GM18526 (cell line): Measurements from ENCODE around the gene MYOM1.

Experiments used
- POLR2A ChIP-seq: IDR thresholded peaks from 3 replicates; pipeline ENCODE4 v1.6.1; 2011; ENCODE audit not compliant: insufficient read length; ENCODE audit errors: extremely low read depth

The MYOM1 gene

GRCh38 chr18:3048820-3049349, 170.9 kb downstream of the MYOM1 start:
- TF ChIP-seq POLR2A, result no peak

GRCh38 chr18:3048121-3048520, 171.6 kb downstream of the MYOM1 start:
- TF ChIP-seq POLR2A, result no peak

GRCh38 chr18:3046216-3046808, 173.5 kb downstream of the MYOM1 start:
- no peak for TF ChIP-seq POLR2A

DNA sequence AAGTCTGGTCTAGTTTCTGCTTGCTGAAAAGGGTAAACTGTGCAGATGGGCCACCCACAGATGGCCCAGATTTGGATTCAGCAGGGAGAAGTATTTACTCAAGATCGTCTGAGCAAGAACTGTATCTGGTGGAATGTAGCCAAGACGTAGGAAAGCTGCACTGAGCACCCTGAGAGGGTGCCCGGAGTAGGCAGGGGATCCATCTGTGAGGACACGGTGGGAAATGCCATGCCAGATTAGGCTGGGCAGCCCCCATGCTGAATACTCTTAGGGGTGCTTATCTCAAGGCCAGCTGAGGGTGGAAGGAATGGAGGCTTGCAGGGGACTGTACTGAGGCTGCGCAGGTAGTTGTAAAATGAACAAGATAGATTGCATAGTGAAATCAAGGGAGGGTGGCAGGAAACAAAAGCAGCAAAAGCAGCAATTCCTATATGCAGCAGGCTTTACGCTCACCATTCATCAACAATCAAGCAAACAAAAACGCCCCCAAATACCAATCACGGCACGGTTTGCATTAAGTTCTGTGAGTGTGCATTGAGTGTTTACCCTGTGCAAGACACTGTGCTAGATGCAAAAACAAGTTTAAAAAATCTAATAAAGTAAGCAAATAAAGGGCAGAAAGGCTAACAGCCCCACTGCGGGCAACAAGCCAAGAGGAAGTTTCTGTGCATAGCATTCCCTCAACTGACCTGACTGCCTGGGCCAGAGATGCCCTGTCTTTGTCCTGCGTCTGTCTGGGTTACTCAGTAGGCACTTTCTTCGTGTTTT, 174.7 kb downstream of the MYOM1 start:
- no peak for TF ChIP-seq POLR2A

GRCh38 chr18:3042379-3042778, 177.4 kb downstream of the MYOM1 start:
- TF ChIP-seq POLR2A, result no peak

- no peak for TF ChIP-seq POLR2A
These were observed 177.9 kb downstream of the MYOM1 start for GRCh38 chr18:3041843-3042242.

- no peak for TF ChIP-seq POLR2A
These were observed 178.9 kb downstream of the MYOM1 start for GRCh38 chr18:3040881-3041280.

DNA sequence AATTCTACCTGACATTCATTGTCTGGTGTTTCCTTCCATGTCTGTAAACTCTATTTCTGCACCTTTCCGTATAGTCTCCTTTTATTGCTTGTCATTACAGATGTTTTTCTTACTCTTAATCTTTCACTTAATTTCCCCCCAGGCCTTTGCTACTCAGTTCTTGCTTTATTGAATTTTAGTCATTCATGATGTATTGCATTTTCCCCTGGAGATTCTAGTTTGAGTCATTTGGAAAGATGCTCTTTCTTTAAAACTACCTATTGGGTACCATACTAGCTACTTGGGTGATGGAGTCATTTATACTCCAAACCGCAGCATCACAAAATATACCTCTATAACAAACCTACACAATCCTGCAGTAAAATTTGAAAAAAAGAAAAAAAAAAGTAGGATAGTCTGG, 179.6 kb downstream of the MYOM1 start:
- no peak for TF ChIP-seq POLR2A

DNA sequence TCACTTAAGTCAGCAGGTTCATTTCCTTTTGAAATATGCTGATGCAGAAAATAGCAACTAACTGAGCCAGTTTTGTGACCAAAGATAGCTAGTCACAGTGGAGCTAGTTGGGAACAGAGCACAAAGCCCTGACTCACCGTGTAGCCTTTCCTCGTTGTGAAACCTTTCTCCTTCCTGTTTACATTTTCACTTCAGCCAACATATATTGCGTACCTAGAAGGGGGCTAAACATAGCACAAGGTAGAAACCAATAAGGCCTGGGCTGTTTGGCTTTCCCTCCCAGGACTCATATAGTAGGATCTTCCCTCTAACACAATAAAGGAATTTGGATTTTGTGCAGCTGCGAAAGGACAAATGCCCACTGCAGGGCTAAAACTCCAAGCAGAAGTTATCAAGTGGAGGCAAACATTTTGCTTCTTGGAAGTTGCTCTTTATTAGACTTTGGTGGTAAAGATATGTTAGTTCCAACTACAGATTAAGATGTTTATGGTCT, 182.3 kb downstream of the MYOM1 start:
- no peak for TF ChIP-seq POLR2A

- no peak for TF ChIP-seq POLR2A
These were observed 183.7 kb downstream of the MYOM1 start for GRCh38 chr18:3036108-3036507.

GRCh38 chr18:3035635-3036034, 184.1 kb downstream of the MYOM1 start:
- no peak for TF ChIP-seq POLR2A

DNA sequence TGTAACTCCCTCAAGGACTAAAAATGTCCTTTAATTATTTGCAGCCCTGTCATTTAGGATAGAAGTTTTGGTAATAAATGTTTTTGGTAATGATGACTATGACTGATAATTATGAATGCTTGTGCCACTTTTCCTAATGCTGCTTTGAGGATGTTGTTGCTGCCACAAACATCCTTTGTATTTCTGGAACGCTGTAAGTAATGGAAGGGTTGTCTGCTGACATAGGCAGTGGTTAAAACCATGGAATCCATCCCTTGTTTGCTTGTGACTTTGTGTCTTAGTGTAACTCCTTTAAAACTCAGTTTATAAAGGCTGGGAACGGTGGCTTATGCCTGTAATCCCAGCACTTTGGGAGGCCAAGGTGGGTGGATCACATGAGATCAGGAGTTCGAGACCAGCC, 187.0 kb downstream of the MYOM1 start:
- no peak for TF ChIP-seq POLR2A

DNA sequence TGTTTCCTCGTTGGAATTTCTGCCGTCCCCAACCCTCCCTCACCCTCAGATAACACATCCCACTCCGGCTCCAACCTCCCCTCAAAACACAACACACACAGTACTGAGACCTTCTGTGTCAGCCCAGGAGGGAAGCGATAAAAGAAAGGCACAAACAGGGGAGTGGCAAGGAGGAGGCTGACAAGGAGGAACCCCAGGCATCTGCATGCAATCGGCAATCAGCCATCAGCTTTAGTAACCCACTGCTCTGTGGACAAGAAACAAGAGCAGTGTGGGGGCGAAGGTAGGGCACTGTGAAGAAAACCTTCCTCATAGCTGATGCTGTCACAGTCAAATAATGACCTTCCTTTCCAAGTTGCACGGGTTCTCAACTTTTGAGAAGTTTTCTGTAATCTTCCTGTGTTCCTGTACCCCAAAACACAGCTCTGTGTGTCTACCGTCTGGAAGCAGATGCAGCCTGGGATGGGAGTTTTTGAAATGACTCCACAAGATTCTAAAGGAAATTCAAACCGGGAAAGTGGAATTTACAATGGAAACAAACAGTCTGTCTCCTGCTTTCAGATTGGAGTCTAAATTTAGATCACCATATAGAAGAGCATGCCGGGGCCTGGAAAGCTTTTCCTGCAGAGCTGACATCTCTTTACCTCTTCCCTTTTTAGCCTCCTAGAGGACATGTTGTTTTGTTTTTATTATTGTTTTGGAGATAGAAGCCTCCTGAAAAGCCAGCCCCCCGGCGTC, 190.4 kb downstream of the MYOM1 start:
- no peak for TF ChIP-seq POLR2A

DNA sequence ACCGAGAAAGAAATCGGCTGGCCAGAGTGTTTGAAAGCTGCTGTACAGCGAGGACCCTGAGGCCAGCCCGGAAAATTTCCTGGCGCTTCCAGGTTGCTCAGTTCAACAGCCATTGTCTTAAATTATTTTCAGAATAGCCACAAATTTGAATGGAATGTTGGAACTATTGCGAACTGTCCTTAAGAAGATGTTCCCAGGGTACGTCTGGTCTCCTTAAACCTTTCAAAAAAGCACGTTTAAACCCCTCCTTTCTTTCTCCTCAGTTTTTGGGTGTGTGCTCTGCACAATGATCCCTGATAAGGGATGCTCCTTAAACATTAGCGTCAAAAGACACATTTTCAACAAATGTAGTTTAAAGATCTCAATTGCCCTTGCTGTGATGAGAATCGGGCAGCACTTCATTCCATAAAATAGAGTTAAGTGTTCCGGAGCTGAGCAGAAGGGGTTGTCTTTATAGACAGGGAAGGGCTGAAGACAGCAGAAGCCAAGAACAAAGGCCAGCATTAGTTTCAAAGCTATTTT, 192.3 kb downstream of the MYOM1 start:
- no peak for TF ChIP-seq POLR2A

DNA sequence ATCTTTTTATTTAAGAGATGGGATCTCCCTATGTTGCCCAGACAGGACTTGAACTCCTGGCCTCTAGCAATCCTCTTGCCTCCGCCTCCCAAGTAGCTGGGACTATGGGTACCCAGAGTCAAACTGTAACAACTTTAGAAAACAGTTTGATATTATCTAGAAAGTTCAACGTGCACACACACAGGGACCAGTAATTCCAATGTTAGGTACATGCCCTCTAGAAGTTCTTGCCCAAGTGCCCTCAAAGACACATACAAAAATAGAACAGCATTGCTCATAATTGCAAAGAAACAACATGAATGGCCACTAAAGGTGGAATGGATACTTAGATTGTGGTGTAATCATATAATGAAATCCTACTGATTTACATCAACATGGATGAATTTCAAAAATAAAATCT, 194.2 kb downstream of the MYOM1 start:
- no peak for TF ChIP-seq POLR2A
